ENCODE data around the gene SPINK2.

DNA sequence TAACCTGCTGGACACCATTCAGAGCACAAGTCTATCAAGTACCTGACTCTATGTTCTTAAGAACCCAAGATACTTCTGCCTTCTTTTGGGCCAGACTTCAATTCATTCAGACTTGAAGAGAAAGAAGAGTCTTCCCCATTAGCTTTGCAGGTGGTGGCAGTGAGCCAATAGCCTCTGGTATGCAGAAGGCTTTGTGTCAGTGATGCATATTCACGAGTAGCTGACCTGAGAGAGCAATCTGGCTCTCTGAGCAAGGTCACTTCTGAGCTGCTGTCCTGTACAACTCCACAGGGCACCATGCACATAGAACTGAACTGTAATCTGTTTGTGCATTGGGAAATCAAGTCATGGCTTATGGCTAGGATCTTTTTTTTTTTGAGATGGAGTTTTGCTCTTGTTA, 39.9 kb upstream of the SPINK2 start:
- TF ChIP-seq POLR2AphosphoS5 (IDR thresholded peaks at IDR 0.05; ENCODE audit: low read depth, low read length): no peak
- TF ChIP-seq, protein P1, sequence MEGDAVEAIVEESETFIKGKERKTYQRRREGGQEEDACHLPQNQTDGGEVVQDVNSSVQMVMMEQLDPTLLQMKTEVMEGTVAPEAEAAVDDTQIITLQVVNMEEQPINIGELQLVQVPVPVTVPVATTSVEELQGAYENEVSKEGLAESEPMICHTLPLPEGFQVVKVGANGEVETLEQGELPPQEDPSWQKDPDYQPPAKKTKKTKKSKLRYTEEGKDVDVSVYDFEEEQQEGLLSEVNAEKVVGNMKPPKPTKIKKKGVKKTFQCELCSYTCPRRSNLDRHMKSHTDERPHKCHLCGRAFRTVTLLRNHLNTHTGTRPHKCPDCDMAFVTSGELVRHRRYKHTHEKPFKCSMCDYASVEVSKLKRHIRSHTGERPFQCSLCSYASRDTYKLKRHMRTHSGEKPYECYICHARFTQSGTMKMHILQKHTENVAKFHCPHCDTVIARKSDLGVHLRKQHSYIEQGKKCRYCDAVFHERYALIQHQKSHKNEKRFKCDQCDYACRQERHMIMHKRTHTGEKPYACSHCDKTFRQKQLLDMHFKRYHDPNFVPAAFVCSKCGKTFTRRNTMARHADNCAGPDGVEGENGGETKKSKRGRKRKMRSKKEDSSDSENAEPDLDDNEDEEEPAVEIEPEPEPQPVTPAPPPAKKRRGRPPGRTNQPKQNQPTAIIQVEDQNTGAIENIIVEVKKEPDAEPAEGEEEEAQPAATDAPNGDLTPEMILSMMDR (IDR thresholded peaks at IDR 0.05): no peak
